HepG2 (cell line): ENCODE results near the gene SASH1. TPM values are rescaled to one million over a fixed set of nuclear protein-coding genes. Genes with fewer than 3 reads are reported as not detected.
A peak's percentile ranks its signal among the peaks of the same experiment; 100 is the strongest.

ENCODE experiments used
- ATAC-seq: fragments of 200-7000 bp; cut with Tn5 transposase; 3 replicates; pipeline ENCODE4 v1.9.1; 2020; ENCODE audit warnings: mild to moderate bottlenecking, moderate library complexity
- BruUV-seq: library from RNA; stranded (reverse); fragments of 400-500 nt; replicated peaks from 2 replicates; lab custom pipeline; 2021; lab: Mats Ljungman, UMichigan
- CTCF ChIA-PET: fragments of 300-600 bp; formaldehyde crosslinking; extraction: SDS; loops from one replicate; lab custom pipeline; 2021; ENCODE audit warnings: low total read pairs, inconsistent platforms, low intra/inter-chr PET ratio; lab: Yijun Ruan, JAX
- POLR2A ChIA-PET: fragments of 350-600 bp; sonication (Branson Sonifier 250); formaldehyde crosslinking; loops from one replicate; lab custom pipeline; 2020; ENCODE audit warnings: antibody characterized with exemption, inconsistent platforms; lab: Yijun Ruan, JAX
- DNase-seq: peaks from one replicate; pipeline ENCODE4 v3.0.0-alpha.2; 2015; ENCODE audit warnings: low spot score
- FAIRE-seq: peaks from 3 replicates; lab custom pipeline; 2011; peaks lifted over from hg19 to GRCh38; lab: Jason Lieb, UNC
- H2AFZ ChIP-seq: one replicate; pipeline ENCODE4 v1.6.1; 2011; ENCODE audit warnings: low read length, inconsistent platforms
- H3K27ac ChIP-seq: fragments of 300-600 bp; 3 replicates; pipeline ENCODE4 v1.8.0; 2011; ENCODE audit warnings: mixed run types, mild to moderate bottlenecking, mixed read lengths, low read length, inconsistent platforms; ENCODE audit not compliant: insufficient read depth; ENCODE audit errors: extremely low read length
- H3K27me3 ChIP-seq, 2 experiments: fragments of 200-600 bp in 1 of 2; 2 replicates in 1 of 2; 3 replicates in 1 of 2; pipeline versions ENCODE4 v1.6.0 to v1.8.0; 2011; ENCODE audit warnings: low read length in 2 of 2, mild to moderate bottlenecking in 2 of 2, moderate library complexity in 2 of 2, inconsistent platforms in 1 of 2; ENCODE audit not compliant: insufficient read depth in 2 of 2, control insufficient read depth in 1 of 2
- H3K36me3 ChIP-seq, 2 experiments: fragments of 200-600 bp in 1 of 2; replicated peaks in 1 of 2; 2 replicates in 1 of 2; 3 replicates in 1 of 2; pipeline versions ENCODE4 v1.5.1 to v1.8.0; 2011; ENCODE audit warnings: low read length in 2 of 2, inconsistent platforms in 1 of 2; ENCODE audit not compliant: insufficient read depth in 2 of 2, control insufficient read depth in 1 of 2
- H3K4me1 ChIP-seq: 2 replicates; pipeline ENCODE4 v1.5.1; 2012; ENCODE audit warnings: low read length, inconsistent platforms; ENCODE audit not compliant: insufficient read depth
- H3K4me2 ChIP-seq: 2 replicates; pipeline ENCODE4 v1.6.0; 2011; ENCODE audit warnings: low read depth, low read length, inconsistent platforms
- H3K4me3 ChIP-seq, 3 experiments: fragments of 200-600 bp in 1 of 3; sonication (generic), shearing (Covaris generic) in 1 of 3; replicated peaks in 1 of 3; 2 replicates each; pipeline ENCODE4 v1.5.1; 2011 to 2016; ENCODE audit warnings: low read length in 3 of 3, inconsistent platforms in 2 of 3, low read depth in 2 of 3, mild to moderate bottlenecking in 2 of 3, control low read depth in 1 of 3, mixed read lengths in 1 of 3; ENCODE audit not compliant: insufficient read depth in 1 of 3
- H3K79me2 ChIP-seq: one replicate; pipeline ENCODE4 v1.6.1; 2011; ENCODE audit warnings: low read length, inconsistent platforms; ENCODE audit not compliant: insufficient read depth
- H3K9ac ChIP-seq: 2 replicates; pipeline ENCODE4 v1.6.0; 2011; ENCODE audit warnings: mild to moderate bottlenecking, low read depth, low read length, inconsistent platforms; ENCODE audit not compliant: insufficient read depth
- H3K9me3 ChIP-seq: 2 replicates; pipeline ENCODE4 v1.5.1; 2012; ENCODE audit warnings: mild to moderate bottlenecking, low read length
- H4K20me1 ChIP-seq: 2 replicates; pipeline ENCODE4 v1.6.0; 2011; ENCODE audit warnings: inconsistent platforms, mild to moderate bottlenecking, low read length, moderate library complexity; ENCODE audit not compliant: insufficient read depth
- FOSL2 ChIP-seq: sonication (generic); formaldehyde crosslinking; IDR thresholded peaks from 2 replicates; pipeline ENCODE4 v1.4.0; 2020; ENCODE audit warnings: missing genetic modification reagents
- KDM4B ChIP-seq: sonication (generic); formaldehyde crosslinking; IDR thresholded peaks from 2 replicates; pipeline ENCODE4 v1.4.0; 2020; ENCODE audit warnings: missing genetic modification reagents
- PHF21A ChIP-seq: sonication (generic); formaldehyde crosslinking; IDR thresholded peaks from 2 replicates; pipeline ENCODE4 v1.5.0; 2020; ENCODE audit warnings: mild to moderate bottlenecking, missing genetic modification reagents
- REXO4 ChIP-seq: sonication (generic); formaldehyde crosslinking; IDR thresholded peaks from 2 replicates; pipeline ENCODE4 v1.8.0; 2022; ENCODE audit warnings: missing genetic modification reagents, mild to moderate bottlenecking, borderline replicate concordance
- SOX6 ChIP-seq, 2 experiments: fragments of 450-650 bp in 1 of 2; sonication (generic) in 1 of 2; formaldehyde crosslinking in 1 of 2; IDR thresholded peaks; 2 replicates each; pipeline versions ENCODE4 v1.4.0 to v1.6.1; 2017 to 2020; ENCODE audit warnings: antibody characterized with exemption in 1 of 2, mild to moderate bottlenecking in 1 of 2, missing genetic modification reagents in 1 of 2
- TOE1 ChIP-seq: sonication (generic); formaldehyde crosslinking; IDR thresholded peaks from 2 replicates; pipeline ENCODE4 v1.4.0; 2020; ENCODE audit warnings: mild to moderate bottlenecking, missing genetic modification reagents
- ZC3H13 ChIP-seq: sonication (generic); formaldehyde crosslinking; IDR thresholded peaks from 2 replicates; pipeline ENCODE4 v1.8.1; 2023; ENCODE audit warnings: mild to moderate bottlenecking, missing genetic modification reagents, moderate library complexity
- ZFP36L1 ChIP-seq: sonication (generic); formaldehyde crosslinking; IDR thresholded peaks from 2 replicates; pipeline ENCODE4 v1.8.0; 2022; ENCODE audit warnings: mild to moderate bottlenecking, missing genetic modification reagents, moderate library complexity
- ZNF124 ChIP-seq: sonication (generic); formaldehyde crosslinking; IDR thresholded peaks from 2 replicates; pipeline ENCODE4 v1.4.0; 2020; ENCODE audit warnings: missing genetic modification reagents
- ZNF33B ChIP-seq: sonication (generic); formaldehyde crosslinking; IDR thresholded peaks from 2 replicates; pipeline ENCODE4 v1.5.1; 2020; ENCODE audit warnings: mild to moderate bottlenecking, missing genetic modification reagents
- ZNF550 ChIP-seq: sonication (generic); formaldehyde crosslinking; IDR thresholded peaks from 2 replicates; pipeline ENCODE4 v1.4.0; 2020; ENCODE audit warnings: mild to moderate bottlenecking, missing genetic modification reagents, borderline replicate concordance
- ZNF710 ChIP-seq: sonication (generic); formaldehyde crosslinking; IDR thresholded peaks from 2 replicates; pipeline ENCODE4 v1.5.0; 2020; ENCODE audit warnings: mild to moderate bottlenecking, missing genetic modification reagents, borderline replicate concordance
- ZNF713 ChIP-seq: sonication (generic); formaldehyde crosslinking; IDR thresholded peaks from 2 replicates; pipeline ENCODE4 v1.4.0; 2020; ENCODE audit warnings: mild to moderate bottlenecking, missing genetic modification reagents
- ZNF816 ChIP-seq: sonication (generic); formaldehyde crosslinking; IDR thresholded peaks from 2 replicates; pipeline ENCODE4 v1.8.0; 2022; ENCODE audit warnings: missing genetic modification reagents, mild to moderate bottlenecking, borderline replicate concordance
- WGBS: methylation state at CpG from one replicate; pipeline ENCODE4 v1.1.6; 2017; ENCODE audit warnings: low lambda C conversion rate; 5-methylcytosine and 5-hydroxymethylcytosine counted together
- in situ Hi-C: cut with HindIII; loops from 2 replicates; pipeline ENCODE4 v1.10.0; 2017; ENCODE audit warnings: low pct_unique_long_range_greater_than_20kb; ENCODE audit not compliant: extremely low pct_ligation_motif_present
- intact Hi-C: fragments of 100-400 bp; cut with micrococcal nuclease; formaldehyde crosslinking; loops from one replicate; pipeline ENCODE4 v1.10.0; 2022; ENCODE audit not compliant: unreplicated experiment
- polyA plus RNA-seq, 8 experiments: library from polyadenylated mRNA; depleted of rRNA in 3 of 8; stranded (reverse) in 7 of 8; unstranded in 1 of 8; fragments of >200 nt; fragmentation: Illumina TruSeq in 4 of 8; extraction: Trizol in 4 of 8; gene quantifications; 2 replicates each; pipeline versions ENCODE4 v1.2.1 to v1.2.3, GENCODE V29; 2011 to 2016; ENCODE audit warnings: low read depth in 4 of 8, missing spikeins in 1 of 8, mixed read lengths in 1 of 8; ENCODE audit not compliant: insufficient read depth in 1 of 8
- total RNA-seq, 5 experiments: library from RNA; depleted of rRNA; stranded (reverse); fragments of >200 nt; fragmentation: Illumina TruSeq; extraction: Trizol; gene quantifications; 2 replicates each; pipeline ENCODE4 v1.2.3, GENCODE V29; 2016; ENCODE audit warnings: low read depth in 1 of 5
- TF ChIP-seq, protein P1 (sequence below): IDR thresholded peaks from 2 replicates; pipeline ENCODE4 v1.6.1; 2016; ENCODE audit warnings: missing genetic modification reagents, missing compliant biosample characterization
- TF ChIP-seq, protein P2 (sequence below): sonication (generic); formaldehyde crosslinking; IDR thresholded peaks from 2 replicates; pipeline ENCODE4 v1.5.0; 2020; ENCODE audit warnings: missing genetic modification reagents

SASH1 gene
- total and polyA plus RNA-seq, 2 of the 13 experiments (the other 11 are each of a cell fraction or from before 2014, with no cell fraction given): 7.5 to 8.2 TPM

DNA sequence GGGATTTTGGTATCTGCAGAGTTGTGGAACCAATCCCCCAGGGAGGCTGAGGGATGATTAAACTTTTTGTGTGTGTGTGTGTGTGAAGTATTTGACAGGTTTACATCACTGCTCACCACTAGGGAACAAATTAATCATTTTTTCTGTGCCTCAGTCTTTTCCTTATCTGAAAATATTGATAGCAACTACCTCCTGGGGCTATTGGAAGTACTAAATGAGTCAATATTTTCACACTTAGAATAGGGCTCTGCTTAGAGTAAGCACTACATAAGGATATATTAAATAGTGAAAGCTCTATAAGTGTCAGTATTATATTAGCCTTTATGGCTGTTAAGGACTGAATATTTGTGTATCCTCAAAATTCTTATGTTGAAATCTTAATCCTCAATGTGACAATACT is 249.0 kb downstream of the SASH1 start:
- no peak for ATAC-seq
- ChIA-PET POLR2A (no interaction called here), CTCF (no interaction called here)
- H3K9me3 ChIP-seq: no peaks in the 10 kb centered on the region
- DNase-seq: no peak
- no peak overlapping the region for H3K27ac ChIP-seq
- no peak overlapping the region for H2AFZ ChIP-seq
- in situ Hi-C loops (no loop called here), intact Hi-C loops (loop anchor here (2.0 kb wide), 1 partner anchor 63 kb away; no protein-coding TSS in a partner anchor)
- no peak for FAIRE-seq
- H3K9ac ChIP-seq: no peak overlapping the region
- H3K79me2 ChIP-seq: no peaks in the 10 kb centered on the region
- H3K4me1 ChIP-seq: no peaks in the 10 kb centered on the region
- no TSS peak for BruUV-seq
- no peaks in the 10 kb centered on the region for H4K20me1 ChIP-seq
- no peaks in the 10 kb centered on the region for H3K27me3 ChIP-seq
- H3K4me2 ChIP-seq: no peak overlapping the region
- H3K4me3 ChIP-seq: no peak overlapping the region
- TF ChIP-seq, protein P1, sequence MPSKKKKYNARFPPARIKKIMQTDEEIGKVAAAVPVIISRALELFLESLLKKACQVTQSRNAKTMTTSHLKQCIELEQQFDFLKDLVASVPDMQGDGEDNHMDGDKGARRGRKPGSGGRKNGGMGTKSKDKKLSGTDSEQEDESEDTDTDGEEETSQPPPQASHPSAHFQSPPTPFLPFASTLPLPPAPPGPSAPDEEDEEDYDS (CRISPR knock-in tag): no peak
- no peak for TF ChIP-seq REXO4 (CRISPR knock-in tag)
- TF ChIP-seq ZFP36L1: no peak
- no peak for TF ChIP-seq TOE1 (CRISPR knock-in tag)
- no peak for TF ChIP-seq ZNF550
- no peak for TF ChIP-seq FOSL2 (CRISPR knock-in tag)
- TF ChIP-seq ZNF33B (CRISPR knock-in tag): no peak
- no peaks in the 10 kb centered on the region for H3K36me3 ChIP-seq

DNA sequence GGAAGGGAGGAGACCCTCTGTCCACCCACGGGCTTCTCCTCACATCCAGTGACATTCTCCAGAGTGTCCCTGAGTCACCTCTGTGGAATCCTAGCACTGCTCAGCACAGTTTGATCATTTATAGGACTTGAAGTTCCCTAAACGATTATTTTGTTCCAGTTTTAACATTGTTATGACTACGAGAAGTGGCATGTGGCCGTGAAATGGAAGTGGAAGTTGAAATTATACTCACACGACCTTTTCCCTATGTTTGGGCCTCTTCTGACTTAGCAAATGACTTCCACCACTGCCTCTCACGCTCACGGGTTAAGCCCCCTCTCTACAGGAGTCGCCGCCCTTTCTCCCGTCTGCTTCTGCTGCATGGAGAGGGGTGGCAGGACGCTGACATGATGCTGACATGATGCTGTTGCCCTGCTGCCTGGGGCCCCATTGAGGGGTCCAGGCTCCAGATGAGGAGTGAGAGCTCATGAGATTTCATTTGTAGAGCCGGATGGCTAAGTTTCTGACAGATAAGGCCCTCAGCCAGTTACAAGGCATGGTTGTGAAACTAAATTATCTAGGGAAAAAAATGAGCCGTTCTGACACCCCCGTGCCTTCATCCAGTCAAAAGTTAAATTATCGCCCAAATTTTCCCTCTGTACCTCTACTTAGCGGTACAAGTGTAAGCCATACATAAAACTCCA is 250.6 kb downstream of the SASH1 start:
- ATAC-seq (no peak; the same call in 2 of the 3 replicates), DNase-seq (no peak), FAIRE-seq (no peak)
- no peaks in the 10 kb centered on the region for H4K20me1 ChIP-seq
- in situ Hi-C loops (no loop called here), intact Hi-C loops (no loop called here)
- peak overlapping the region; percentile 10 for H2AFZ ChIP-seq
- POLR2A ChIA-PET: no interaction called here
- no peak overlapping the region for H3K27ac ChIP-seq
- no peaks in the 10 kb centered on the region for H3K36me3 ChIP-seq
- no peaks in the 10 kb centered on the region for H3K27me3 ChIP-seq
- H3K9me3 ChIP-seq: no peaks in the 10 kb centered on the region
- H3K4me1 ChIP-seq: no peaks in the 10 kb centered on the region
- no peak overlapping the region for H3K9ac ChIP-seq
- no peaks in the 10 kb centered on the region for H3K79me2 ChIP-seq
- CTCF ChIA-PET: no interaction called here
- no peak overlapping the region for H3K4me3 ChIP-seq
- WGBS: 23% methylated on average over 16 of the region's 16 CpGs
- H3K4me2 ChIP-seq: no peak overlapping the region
- BruUV-seq: no TSS peak
- TF ChIP-seq ZC3H13 (CRISPR knock-in tag): no peak
- TF ChIP-seq SOX6 (IDR thresholded peaks at IDR 0.05): no peak
- no peak for TF ChIP-seq SOX6 (CRISPR knock-in tag; IDR thresholded peaks at IDR 0.05)
- no peak for TF ChIP-seq PHF21A (CRISPR knock-in tag)
- TF ChIP-seq ZNF710: no peak
- TF ChIP-seq, protein P2, sequence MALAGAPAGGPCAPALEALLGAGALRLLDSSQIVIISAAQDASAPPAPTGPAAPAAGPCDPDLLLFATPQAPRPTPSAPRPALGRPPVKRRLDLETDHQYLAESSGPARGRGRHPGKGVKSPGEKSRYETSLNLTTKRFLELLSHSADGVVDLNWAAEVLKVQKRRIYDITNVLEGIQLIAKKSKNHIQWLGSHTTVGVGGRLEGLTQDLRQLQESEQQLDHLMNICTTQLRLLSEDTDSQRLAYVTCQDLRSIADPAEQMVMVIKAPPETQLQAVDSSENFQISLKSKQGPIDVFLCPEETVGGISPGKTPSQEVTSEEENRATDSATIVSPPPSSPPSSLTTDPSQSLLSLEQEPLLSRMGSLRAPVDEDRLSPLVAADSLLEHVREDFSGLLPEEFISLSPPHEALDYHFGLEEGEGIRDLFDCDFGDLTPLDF: no peak
- TF ChIP-seq ZNF713: no peak
- TF ChIP-seq ZNF124: no peak
- TF ChIP-seq KDM4B: no peak
- TF ChIP-seq ZNF816: no peak
